GM19395 (cell line): ENCODE measurements around the gene SCAF4.

Experiments
- ATAC-seq: cut with Tn5 transposase; IDR thresholded peaks from one replicate; pipeline ENCODE4 v1.9.1; 2021; ENCODE audit warnings: mild to moderate bottlenecking, moderate library complexity; ENCODE audit not compliant: unreplicated experiment

SCAF4 gene

GRCh38 chr21:31713973-31714740 is 17.8 kb downstream of the SCAF4 start:
- ATAC-seq = no peak

DNA sequence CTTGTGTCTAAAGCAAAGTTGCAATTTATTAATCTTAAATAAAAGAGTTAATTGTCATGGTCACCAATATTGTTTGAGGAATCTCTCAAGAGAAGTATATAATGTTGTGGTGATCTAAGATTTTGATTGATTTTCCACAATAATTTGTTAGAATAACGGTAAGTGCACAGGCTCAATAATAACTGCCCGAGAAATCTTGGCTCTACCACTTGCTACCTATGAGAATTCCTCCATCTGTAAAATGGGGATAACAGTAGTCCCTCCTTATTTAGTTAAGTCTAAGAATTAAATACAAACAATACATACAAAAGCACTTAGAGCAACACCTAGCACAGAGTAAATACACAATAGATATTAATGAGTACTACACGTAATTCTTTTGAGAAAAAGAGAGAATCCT is 18.8 kb downstream of the SCAF4 start:
- no peak for ATAC-seq

GRCh38 chr21:31711745-31712285 is 20.1 kb downstream of the SCAF4 start:
- ATAC-seq = no peak

DNA sequence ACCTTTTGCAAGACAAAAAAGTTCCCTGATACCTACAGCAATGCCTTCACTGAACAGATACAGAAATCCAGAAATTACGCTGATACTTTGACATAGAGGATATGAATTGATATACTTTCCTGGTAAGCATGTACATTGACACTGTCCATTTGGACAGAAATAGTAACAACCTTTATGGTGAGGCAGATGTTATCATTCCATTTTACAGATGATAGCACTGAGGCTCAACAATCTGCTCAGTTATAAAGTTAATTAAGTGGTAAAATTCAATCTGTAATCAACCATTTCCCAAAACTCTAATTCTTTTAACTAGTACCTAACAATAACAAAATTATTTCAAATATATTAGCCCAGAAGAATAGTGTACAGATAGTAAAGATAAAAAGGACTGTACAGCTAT is 20.6 kb downstream of the SCAF4 start:
- no peak for ATAC-seq

GRCh38 chr21:31710586-31710985 is 21.3 kb downstream of the SCAF4 start:
- no peak for ATAC-seq

DNA sequence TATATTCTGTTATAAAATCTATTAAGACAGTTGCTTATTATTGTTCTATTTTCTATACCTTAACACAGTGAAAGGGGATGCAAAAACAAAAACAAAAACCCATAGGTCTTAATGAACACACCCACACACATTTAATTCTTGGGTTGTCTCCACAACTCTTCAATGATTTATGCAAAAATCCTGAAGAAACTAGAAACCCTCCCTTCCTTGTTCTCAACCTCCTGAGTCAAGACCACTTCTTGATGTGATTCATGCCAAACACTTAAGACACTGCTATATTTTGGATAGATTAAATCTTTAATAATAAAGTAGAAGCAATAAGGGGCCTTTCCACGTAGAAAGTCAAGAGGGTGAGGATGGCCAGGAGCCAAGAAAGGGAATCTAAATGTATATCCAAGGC is 23.4 kb downstream of the SCAF4 start:
- ATAC-seq = no peak

DNA sequence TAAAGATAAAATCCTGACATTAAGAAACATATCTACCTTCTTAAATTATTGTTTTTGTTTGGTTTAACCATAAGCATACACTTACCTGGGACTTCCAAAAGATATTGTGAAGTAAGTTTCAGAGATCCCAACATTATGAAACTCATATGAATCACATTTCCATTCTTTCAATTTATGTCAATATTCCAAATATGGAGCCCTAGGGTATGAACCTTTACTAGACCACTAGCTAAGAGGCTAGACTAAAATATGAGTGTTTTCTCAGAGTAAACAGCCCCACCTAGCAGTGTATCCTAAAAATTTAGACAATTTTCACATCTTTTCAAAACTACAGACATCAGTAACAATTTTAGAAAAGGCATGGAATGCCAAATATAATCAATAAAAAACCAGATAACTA is 24.4 kb downstream of the SCAF4 start:
- ATAC-seq = no peak

DNA sequence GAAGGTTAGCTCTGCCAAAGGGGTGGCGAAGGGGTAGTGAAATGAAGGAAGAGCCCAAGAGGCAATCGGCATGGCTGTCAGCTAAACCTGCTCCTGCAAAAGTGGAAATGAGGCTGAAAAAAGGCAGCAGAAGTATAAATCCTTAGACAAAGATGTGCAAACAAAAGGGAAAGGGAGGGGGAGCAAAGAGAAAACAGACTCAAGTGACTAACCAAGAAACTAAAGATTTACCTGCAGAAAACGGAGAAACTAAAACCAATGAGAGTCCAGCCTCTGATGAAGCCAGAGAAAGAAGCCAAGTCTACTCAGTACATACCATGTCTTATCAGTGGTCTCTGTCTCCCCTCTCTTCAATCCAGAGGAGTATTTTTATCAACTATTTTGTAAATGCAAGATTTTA is 25.4 kb downstream of the SCAF4 start:
- no peak for ATAC-seq

GRCh38 chr21:31700040-31700439 is 31.9 kb downstream of the SCAF4 start:
- ATAC-seq = no peak

DNA sequence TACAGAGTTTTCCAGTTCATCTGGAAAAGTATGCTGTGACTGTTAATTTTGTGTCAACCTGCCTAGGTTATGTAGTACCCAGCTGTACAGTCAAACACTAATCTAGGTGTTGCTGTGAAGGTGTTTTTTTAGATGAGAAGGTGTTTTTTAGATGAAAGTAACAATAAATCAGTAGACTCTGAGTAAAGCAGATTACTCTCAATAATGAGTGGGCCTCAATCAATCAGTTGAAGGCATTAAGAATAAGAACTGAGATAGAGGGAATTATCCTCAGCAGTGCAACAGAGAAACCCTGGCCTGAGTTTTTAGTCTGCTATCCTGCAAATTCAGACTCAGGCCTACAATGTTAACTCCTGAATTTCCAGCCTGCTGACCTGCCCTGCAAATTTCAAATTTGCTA is 33.5 kb downstream of the SCAF4 start:
- no peak for ATAC-seq

- no peak for ATAC-seq
Observed at GRCh38 chr21:31696424-31696823, 35.5 kb downstream of the SCAF4 start.

DNA sequence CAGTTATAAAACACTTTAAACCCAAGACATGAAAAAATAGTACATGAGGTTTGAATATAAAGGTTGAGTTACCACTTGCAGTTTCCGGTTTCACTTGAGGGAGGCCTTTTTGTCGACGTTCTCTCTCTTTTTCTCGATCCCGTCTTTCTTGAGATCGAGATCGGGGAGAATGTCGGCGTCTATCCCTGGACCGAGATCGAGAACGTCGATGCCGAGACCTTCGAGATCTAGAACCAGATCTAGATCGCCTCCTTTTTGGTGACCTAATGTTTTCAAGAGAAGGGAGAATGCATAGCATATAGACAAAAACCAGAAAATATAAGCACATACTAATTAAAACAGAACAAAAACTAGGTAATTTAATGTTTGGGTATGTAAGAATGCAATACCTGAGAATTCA is 38.7 kb downstream of the SCAF4 start:
- ATAC-seq = no peak

GRCh38 chr21:31688603-31689368 is 43.1 kb downstream of the SCAF4 start:
- no peak for ATAC-seq

DNA sequence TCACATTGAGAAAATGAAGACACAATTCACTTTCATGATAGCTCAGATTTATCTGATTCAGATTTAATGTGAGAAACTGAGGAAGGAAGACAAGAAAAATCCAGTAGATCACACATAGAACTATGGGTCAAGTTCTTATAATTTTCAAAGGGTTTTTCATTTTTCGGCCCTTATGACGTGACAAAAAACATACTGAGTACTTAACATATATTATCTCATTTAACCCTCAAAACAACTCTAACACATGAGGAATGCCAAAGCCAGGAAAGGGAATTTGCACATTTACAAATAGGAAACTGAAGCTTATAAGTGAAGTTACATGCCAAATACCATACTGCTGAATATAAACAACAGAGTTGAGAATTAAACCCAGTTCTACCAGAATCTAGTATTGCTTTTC is 44.8 kb downstream of the SCAF4 start:
- no peak for ATAC-seq

DNA sequence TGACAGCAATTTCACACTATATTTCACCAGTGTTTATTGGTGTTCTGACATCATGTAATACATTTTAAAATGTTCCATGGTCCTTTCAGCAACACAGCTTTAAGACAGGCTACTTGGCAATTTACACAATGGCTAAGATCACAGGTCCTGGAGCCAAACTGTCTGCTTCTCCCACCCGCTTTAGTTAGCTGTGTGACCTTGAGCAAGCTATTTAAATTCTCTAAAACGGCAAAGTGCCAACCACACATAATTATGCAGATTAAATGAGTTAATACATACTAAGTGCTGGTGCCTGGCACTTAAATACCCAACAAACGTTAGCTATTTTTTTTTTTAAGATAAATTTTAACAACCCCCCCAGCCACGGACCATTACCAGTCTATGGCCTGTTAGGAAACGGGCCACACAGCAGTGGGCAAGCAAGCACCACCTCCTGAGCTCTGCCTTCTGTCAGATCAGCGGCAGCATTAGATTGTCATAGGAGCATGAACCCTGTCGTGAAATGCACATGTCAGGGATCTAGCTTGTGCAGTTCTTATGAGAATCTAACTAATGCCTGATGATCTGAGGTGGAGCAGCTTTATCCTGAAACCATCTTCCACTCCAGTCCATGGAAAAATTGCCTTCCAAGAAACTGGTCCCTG is 45.5 kb downstream of the SCAF4 start:
- no peak for ATAC-seq

GRCh38 chr21:31684918-31685317 is 47.0 kb downstream of the SCAF4 start:
- ATAC-seq = no peak

DNA sequence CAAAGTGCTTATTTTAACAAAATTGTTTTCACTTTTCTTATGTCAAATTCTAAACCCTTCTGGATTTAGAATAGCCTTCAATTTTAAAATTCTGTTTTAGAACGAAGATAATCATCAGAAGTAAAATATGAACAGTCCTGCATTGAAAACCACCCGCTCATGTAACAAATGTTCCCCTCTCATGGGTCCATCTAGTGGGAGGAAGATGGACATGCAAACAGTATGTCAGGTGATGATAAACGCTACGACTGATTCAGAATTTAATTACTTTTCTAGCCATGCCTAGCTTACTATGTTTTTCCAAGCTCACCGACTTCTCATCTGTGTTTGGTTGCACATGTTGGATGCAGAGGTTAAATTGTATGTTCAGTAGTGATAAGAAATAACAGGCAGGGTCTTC is 48.9 kb downstream of the SCAF4 start:
- no peak for ATAC-seq

DNA sequence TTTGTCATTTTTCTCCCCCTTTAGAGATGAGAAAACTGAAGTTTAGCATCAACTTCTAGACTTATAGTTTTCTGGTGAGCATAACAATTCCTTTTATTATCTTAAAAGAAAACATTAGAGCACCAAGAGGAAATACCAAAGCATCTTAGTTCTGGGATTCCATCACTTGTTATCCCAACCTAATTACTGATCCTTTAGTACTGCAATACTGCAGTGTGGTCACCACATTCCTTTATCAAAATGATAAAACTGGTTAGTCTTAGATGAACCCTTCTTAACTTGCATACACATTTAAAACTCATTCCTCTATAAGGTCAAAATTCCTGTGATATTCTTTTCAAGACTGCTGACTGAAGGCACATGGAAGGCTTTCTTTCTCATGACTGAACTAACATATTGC is 49.3 kb downstream of the SCAF4 start:
- no peak for ATAC-seq

DNA sequence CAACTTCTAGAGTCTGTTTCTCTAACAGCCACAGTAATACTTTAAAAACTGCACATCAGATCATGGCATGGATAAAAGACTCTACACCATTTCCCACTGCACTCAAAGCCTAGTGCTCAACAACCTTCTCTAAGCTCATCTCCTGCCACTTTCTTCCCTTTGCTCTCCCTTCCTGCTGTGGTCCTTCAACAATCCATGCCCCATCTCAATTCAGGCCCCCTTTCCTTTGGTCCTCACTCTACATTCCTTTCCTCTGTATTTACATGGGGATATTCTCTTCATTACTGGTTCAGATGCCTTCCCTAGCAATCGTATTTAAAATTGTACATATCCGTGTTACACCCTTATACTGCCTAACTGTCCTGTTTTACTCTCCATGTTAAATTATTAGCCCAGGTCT is 53.4 kb downstream of the SCAF4 start:
- no peak for ATAC-seq

DNA sequence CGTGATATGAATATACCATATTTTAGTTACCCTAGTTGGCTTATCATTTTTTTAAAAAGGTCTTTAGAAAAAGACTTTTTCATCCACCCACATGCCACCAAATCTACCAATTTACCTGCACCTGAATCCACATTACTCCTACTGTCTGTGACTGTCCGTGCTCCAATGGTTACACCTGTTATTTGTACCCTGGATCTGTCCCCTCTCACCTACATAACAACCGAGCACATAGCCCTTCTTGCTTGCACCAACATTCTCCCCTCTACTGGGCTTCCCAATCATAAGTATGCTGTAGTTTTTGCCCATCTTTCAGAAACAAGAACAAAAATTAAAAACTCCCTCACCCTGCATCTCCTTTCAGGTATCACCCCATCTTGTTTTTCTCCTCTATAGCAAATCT is 54.9 kb downstream of the SCAF4 start:
- no peak for ATAC-seq

GRCh38 chr21:31675960-31676359 is 56.0 kb downstream of the SCAF4 start:
- ATAC-seq = no peak

GRCh38 chr21:31675318-31675717 is 56.6 kb downstream of the SCAF4 start:
- ATAC-seq = no peak
